OCI-M2 (cell line): ENCODE measurements around the gene DRD1.

Source experiments
- DNase-seq: peaks from one replicate; lab custom pipeline; 2025; ENCODE audit not compliant: unreplicated experiment; lab: John Stamatoyannopoulos, UW

DRD1 gene

GRCh38 chr5:175444060-175444904, at the start of gene DRD1:
Gene DRD1 (minus strand): TSS chr5:175444182. CDS start chr5:175443099, 1,083 bp downstream.
- DNase-seq = no peak

- DNase-seq = no peak
Observed at GRCh38 chr5:175493726-175494125, 49.7 kb upstream of the DRD1 start.

- no peak for DNase-seq
Observed at GRCh38 chr5:175493260-175493659, 49.3 kb upstream of the DRD1 start.

GRCh38 chr5:175491223-175491622, 47.2 kb upstream of the DRD1 start:
- DNase-seq = no peak

- DNase-seq = no peak
Observed at GRCh38 chr5:175489693-175490443, 45.9 kb upstream of the DRD1 start.

- DNase-seq = no peak
Observed at GRCh38 chr5:175487514-175488222, 43.7 kb upstream of the DRD1 start.

- DNase-seq = no peak
Observed at GRCh38 chr5:175485631-175486030, 41.6 kb upstream of the DRD1 start.

GRCh38 chr5:175484829-175485228, 40.8 kb upstream of the DRD1 start:
- DNase-seq = no peak

GRCh38 chr5:175484322-175484721, 40.3 kb upstream of the DRD1 start:
- DNase-seq = no peak

- DNase-seq = no peak
Observed at GRCh38 chr5:175483337-175483736, 39.4 kb upstream of the DRD1 start.

GRCh38 chr5:175479125-175479881, 35.3 kb upstream of the DRD1 start:
- DNase-seq = no peak

GRCh38 chr5:175478384-175479124, 34.6 kb upstream of the DRD1 start, which contains the start of gene SFXN1:
Gene SFXN1 (plus strand): TSS chr5:175478560. CDS start chr5:175492104, 13,544 bp downstream.
- no peak for DNase-seq

- no peak for DNase-seq
Observed at GRCh38 chr5:175478008-175478383, 34.0 kb upstream of the DRD1 start.

GRCh38 chr5:175477440-175477839, 33.5 kb upstream of the DRD1 start:
- DNase-seq = no peak

- DNase-seq = no peak
Observed at GRCh38 chr5:175475248-175475647, 31.3 kb upstream of the DRD1 start.

- no peak for DNase-seq
Observed at GRCh38 chr5:175472378-175472777, 28.4 kb upstream of the DRD1 start.

- DNase-seq = no peak
Observed at GRCh38 chr5:175471628-175472027, 27.6 kb upstream of the DRD1 start.

- DNase-seq = no peak
Observed at GRCh38 chr5:175471196-175471595, 27.2 kb upstream of the DRD1 start.

- DNase-seq = no peak
Observed at GRCh38 chr5:175470781-175471180, 26.8 kb upstream of the DRD1 start.

- DNase-seq = no peak
Observed at GRCh38 chr5:175469916-175470315, 25.9 kb upstream of the DRD1 start.
